ENCODE measurements around the gene KIRREL1.

The KIRREL1 gene

GRCh38 chr1:158147869-158148268, 154.4 kb downstream of the KIRREL1 start:
- DNase-seq: peak; percentile 66 to 78 (median 70)

GRCh38 chr1:158148468-158148867, 155.0 kb downstream of the KIRREL1 start:
- peak; percentile 41 to 50 (median 47) for DNase-seq

GRCh38 chr1:158149175-158149574, 155.7 kb downstream of the KIRREL1 start:
- DNase-seq: no peak

Data from suppressor macrophage treated with lipopolysaccharide for 1 hour (primary cell).